Neural progenitor cell (in vitro differentiated cells): ENCODE measurements around the gene KCTD14. TPM values are rescaled to one million over a fixed set of nuclear protein-coding genes. Genes with fewer than 3 reads are reported as not detected.

Source experiments
- DNase-seq: peaks from one replicate; pipeline ENCODE4 v3.0.0-alpha.2; 2016; ENCODE audit warnings: low spot score
- H2AFZ ChIP-seq: fragments of 200-600 bp; sonication (generic); replicated peaks from 2 replicates; pipeline ENCODE4 v1.6.1; 2016; ENCODE audit warnings: antibody characterized with exemption
- H3F3A ChIP-seq: fragments of 200-600 bp; sonication (generic); 2 replicates; pipeline ENCODE4 v1.6.1; 2016; ENCODE audit warnings: antibody characterized with exemption, low read depth
- H3K27ac ChIP-seq: fragments of 200-600 bp; sonication (generic); 2 replicates; pipeline ENCODE4 v1.5.1; 2016; ENCODE audit warnings: mild to moderate bottlenecking
- H3K27me3 ChIP-seq: fragments of 200-600 bp; sonication (generic); 2 replicates; pipeline ENCODE4 v1.6.1; 2016; ENCODE audit warnings: mild to moderate bottlenecking, moderate library complexity
- H3K36me3 ChIP-seq: fragments of 200-600 bp; sonication (generic); 2 replicates; pipeline ENCODE4 v1.5.1; 2016
- H3K4me1 ChIP-seq: fragments of 200-600 bp; sonication (generic); 2 replicates; pipeline ENCODE4 v1.6.1; 2016; ENCODE audit warnings: mixed run types
- H3K4me2 ChIP-seq: fragments of 200-600 bp; sonication (generic); 2 replicates; pipeline ENCODE4 v1.6.1; 2016
- H3K4me3 ChIP-seq: fragments of 200-600 bp; sonication (generic); 2 replicates; pipeline ENCODE4 v1.5.1; 2016
- H3K79me2 ChIP-seq: fragments of 200-600 bp; sonication (generic); 2 replicates; pipeline ENCODE4 v1.6.1; 2016; ENCODE audit warnings: low read depth
- H3K9ac ChIP-seq: fragments of 200-600 bp; sonication (generic); 2 replicates; pipeline ENCODE4 v1.6.1; 2016
- H3K9me3 ChIP-seq: fragments of 200-600 bp; sonication (generic); 2 replicates; pipeline ENCODE4 v1.5.1; 2016; ENCODE audit warnings: low read depth
- H4K20me1 ChIP-seq: fragments of 200-600 bp; sonication (generic); 2 replicates; pipeline ENCODE4 v1.6.1; 2016; ENCODE audit warnings: low read depth
- H3K27ac Mint-ChIP-seq: 3 replicates; pipeline ENCODE4 v1.8.0; 2021; ENCODE audit warnings: mixed read lengths
- H3K27me3 Mint-ChIP-seq: 2 replicates; pipeline ENCODE4 v1.8.0; 2022; ENCODE audit warnings: low read depth, mild to moderate bottlenecking, inconsistent platforms, moderate library complexity, mixed read lengths; ENCODE audit not compliant: insufficient read depth
- H3K36me3 Mint-ChIP-seq: 3 replicates; pipeline ENCODE4 v1.8.0; 2021; ENCODE audit warnings: mixed read lengths
- H3K4me1 Mint-ChIP-seq: 3 replicates; pipeline ENCODE4 v1.8.0; 2021; ENCODE audit warnings: mixed read lengths
- H3K4me3 Mint-ChIP-seq: 3 replicates; pipeline ENCODE4 v1.8.0; 2021; ENCODE audit warnings: mild to moderate bottlenecking, moderate library complexity, mixed read lengths
- H3K9me3 Mint-ChIP-seq: 3 replicates; pipeline ENCODE4 v1.8.0; 2020; ENCODE audit warnings: mixed read lengths
- CTCF ChIP-seq: fragments of 200-600 bp; sonication (generic); IDR thresholded peaks from 2 replicates; pipeline ENCODE4 v1.5.1; 2017; ENCODE audit warnings: antibody characterized with exemption, mild to moderate bottlenecking
- EZH2 ChIP-seq: fragments of 200-600 bp; sonication (generic); IDR thresholded peaks from 2 replicates; pipeline ENCODE4 v1.6.1; 2017; ENCODE audit warnings: antibody characterized with exemption, mild to moderate bottlenecking, moderate library complexity
- EZH2phosphoT487 ChIP-seq: fragments of 200-600 bp; sonication (generic); IDR thresholded peaks from 2 replicates; pipeline ENCODE4 v1.6.1; 2017; ENCODE audit warnings: antibody characterized with exemption
- total RNA-seq: library from RNA; depleted of rRNA; stranded (reverse); fragments of >200 nt; gene quantifications from 2 replicates; pipeline ENCODE4 v1.2.3, GENCODE V29; 2015; ENCODE audit warnings: low replicate concordance

Gene KCTD14
- total RNA-seq, 1 donor from 2014 or later, result 5.3 TPM

DNA sequence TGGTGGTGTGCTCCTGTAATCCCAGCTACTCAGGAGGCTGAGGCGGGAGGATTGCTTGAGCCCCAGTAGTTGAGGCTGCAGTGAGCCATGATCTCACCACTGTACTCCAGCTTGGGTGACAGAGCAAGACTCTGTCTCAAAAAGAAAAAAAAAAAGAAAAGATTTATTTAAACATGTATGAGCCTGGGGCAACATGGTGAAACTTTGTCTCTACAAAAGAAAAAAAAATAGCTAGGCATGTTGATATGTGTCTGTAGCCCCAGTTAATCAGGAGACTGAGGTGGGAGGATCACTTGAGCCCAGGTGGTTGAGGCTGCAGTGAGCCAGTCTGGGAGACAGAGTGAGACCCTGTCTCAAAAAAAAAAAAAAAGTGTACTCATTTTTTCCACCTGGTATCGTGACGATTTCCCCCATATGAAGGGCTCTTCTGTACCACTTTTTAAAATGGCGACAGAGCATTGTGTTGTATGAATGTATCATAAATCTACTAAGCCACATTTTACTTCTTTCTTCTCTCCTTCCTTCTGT is 16.4 kb upstream of the KCTD14 start:
- Histone ChIP-seq H3K4me2 (no peak overlapping the region), H3K4me3 (no peak overlapping the region), H2AFZ (no peak overlapping the region), H3K79me2 (no peaks in the 10 kb centered on the region), H3F3A (no peaks in the 10 kb centered on the region), H3K27me3 (no peaks in the 10 kb centered on the region), H3K9ac (no peak overlapping the region), H3K27ac (no peak overlapping the region), H3K36me3 (no peaks in the 10 kb centered on the region), H4K20me1 (no peaks in the 10 kb centered on the region), H3K4me1 (peaks cover 4% of the 10 kb centered on the region), H3K9me3 (no peaks in the 10 kb centered on the region)
- H3K36me3 Mint-ChIP-seq, result peaks cover 2% of the 10 kb centered on the region
- peaks cover 10% of the 10 kb centered on the region for H3K4me1 Mint-ChIP-seq
- no peaks in the 10 kb centered on the region for H3K9me3 Mint-ChIP-seq
- peaks cover 5% of the 10 kb centered on the region for H3K27me3 Mint-ChIP-seq
- no peak for DNase-seq
- H3K27ac Mint-ChIP-seq, result no peak overlapping the region
- H3K4me3 Mint-ChIP-seq, result no peak overlapping the region
- no peak for TF ChIP-seq EZH2phosphoT487
- no peak for TF ChIP-seq EZH2
- TF ChIP-seq CTCF, result no peak

DNA sequence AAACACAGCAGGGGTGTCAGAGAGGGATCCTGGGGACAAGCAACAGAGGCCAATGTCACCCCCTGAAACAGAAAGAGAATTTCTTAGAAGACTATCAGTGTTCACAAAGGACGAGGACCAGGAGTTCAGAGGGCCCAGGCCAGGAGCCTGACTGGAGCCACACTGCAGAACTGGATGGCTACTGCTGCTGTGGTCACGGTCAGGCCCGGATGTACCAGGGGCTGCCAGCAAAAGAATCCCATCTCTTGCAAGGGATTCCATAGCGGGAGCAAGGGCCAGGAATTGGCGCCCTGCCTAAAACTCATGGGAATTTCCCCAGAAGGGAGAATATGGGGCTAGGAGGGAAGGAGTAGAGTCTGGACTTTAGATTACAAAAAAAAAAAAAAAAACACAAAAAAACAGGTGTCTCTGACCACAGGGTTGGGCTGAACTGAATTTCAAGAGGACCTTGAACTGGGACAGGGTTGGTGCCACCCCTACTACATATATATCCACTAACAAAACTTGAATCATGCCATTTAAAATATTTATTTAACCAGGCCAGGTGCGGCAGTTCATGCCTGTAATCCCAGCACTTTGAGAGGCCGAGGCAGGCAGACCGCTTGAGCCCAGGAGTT is 15.7 kb upstream of the KCTD14 start:
- H3K27ac Mint-ChIP-seq, result no peak overlapping the region
- peaks cover 10% of the 10 kb centered on the region for H3K4me1 Mint-ChIP-seq
- Histone ChIP-seq H3K4me1 (peaks cover 4% of the 10 kb centered on the region), H3K4me2 (no peak overlapping the region), H3F3A (no peaks in the 10 kb centered on the region), H3K9ac (no peak overlapping the region), H3K27ac (no peak overlapping the region), H3K9me3 (no peaks in the 10 kb centered on the region), H3K27me3 (no peaks in the 10 kb centered on the region), H3K4me3 (no peak overlapping the region), H3K36me3 (no peaks in the 10 kb centered on the region), H3K79me2 (no peaks in the 10 kb centered on the region), H4K20me1 (no peaks in the 10 kb centered on the region), H2AFZ (no peak overlapping the region)
- TF ChIP-seq CTCF (no peak), EZH2 (no peak), EZH2phosphoT487 (no peak)
- DNase-seq, result no peak
- no peak overlapping the region for H3K4me3 Mint-ChIP-seq
- peaks cover 5% of the 10 kb centered on the region for H3K27me3 Mint-ChIP-seq
- H3K36me3 Mint-ChIP-seq, result peaks cover 2% of the 10 kb centered on the region
- no peaks in the 10 kb centered on the region for H3K9me3 Mint-ChIP-seq

DNA sequence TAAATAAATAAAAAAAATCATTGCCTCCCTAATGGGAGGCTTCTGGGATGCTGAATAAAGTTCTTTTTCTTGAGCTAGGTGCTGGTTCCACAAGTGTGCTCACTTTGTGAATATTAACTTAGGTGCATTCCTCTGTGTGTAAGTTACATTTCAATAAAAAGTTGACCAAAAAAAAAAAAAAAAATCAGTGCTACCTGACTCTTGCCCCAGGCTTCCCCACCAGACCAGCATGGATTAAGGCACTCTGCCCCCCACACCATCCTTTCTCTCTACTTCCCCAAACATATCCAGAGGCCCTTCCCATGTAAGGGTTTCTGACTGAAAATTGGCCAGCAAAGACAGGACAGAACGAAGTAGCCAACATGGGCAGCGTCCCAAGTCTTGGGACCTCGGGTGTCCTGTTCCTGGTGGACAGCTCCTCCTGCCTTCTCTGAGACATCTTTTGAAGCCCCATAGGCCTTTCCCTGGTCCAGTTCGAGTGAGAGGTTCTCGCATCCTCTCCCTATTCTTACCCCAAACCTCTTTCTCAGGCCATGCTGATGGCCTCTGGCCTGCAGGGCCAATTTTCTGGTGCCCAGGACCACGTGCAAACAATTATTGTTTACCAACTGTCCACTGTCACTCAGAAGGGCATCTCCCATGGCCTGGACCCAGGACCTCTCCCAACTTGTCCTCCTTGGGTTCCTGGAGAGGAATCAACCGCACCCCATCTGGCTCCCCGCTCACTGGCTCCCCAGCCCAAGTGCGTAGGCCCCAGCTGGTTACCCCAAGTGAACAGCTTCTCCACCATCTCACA is 14.9 kb upstream of the KCTD14 start:
- H3F3A ChIP-seq, result no peaks in the 10 kb centered on the region
- H3K9me3 Mint-ChIP-seq, result no peaks in the 10 kb centered on the region
- H3K27me3 ChIP-seq, result no peaks in the 10 kb centered on the region
- H3K9me3 ChIP-seq, result no peaks in the 10 kb centered on the region
- H3K4me1 Mint-ChIP-seq, result peaks cover 6% of the 10 kb centered on the region
- no peak overlapping the region for H3K4me3 ChIP-seq
- peaks cover 2% of the 10 kb centered on the region for H3K36me3 Mint-ChIP-seq
- peaks cover 2% of the 10 kb centered on the region for H3K27me3 Mint-ChIP-seq
- H3K4me1 ChIP-seq, result peaks cover 4% of the 10 kb centered on the region
- H3K27ac ChIP-seq, result no peak overlapping the region
- H2AFZ ChIP-seq, result no peak overlapping the region
- peak overlapping the region; percentile 67 for H3K27ac Mint-ChIP-seq
- H3K4me3 Mint-ChIP-seq, result no peak overlapping the region
- no peak overlapping the region for H3K4me2 ChIP-seq
- no peaks in the 10 kb centered on the region for H4K20me1 ChIP-seq
- H3K9ac ChIP-seq, result no peak overlapping the region
- no peak for TF ChIP-seq EZH2
- no peaks in the 10 kb centered on the region for H3K36me3 ChIP-seq
- H3K79me2 ChIP-seq, result no peaks in the 10 kb centered on the region
- DNase-seq, result no peak

DNA sequence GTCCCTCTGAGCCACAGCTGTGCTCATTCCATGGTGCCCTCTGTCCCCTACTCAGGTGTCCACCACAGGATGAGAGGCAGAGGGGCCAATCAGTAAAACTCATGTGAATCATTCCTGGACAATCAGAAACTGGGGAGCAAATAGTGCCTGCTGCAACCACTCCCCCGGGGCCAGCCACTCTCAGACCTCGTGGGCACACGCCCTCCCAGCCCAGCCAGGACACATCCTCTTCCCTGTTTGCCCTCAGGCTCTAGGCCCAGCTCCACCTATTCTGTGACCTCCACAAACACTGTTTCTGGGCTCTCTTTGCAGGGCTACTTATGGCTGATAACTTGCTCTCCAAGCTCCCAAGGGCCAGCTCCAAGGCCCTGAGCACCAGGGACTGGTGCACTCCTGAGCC is 14.0 kb upstream of the KCTD14 start:
- no peak overlapping the region for H3K27ac ChIP-seq
- DNase-seq, result no peak
- H3K9me3 ChIP-seq, result no peaks in the 10 kb centered on the region
- Mint-ChIP-seq H3K4me1 (peaks cover 6% of the 10 kb centered on the region), H3K36me3 (peaks cover 2% of the 10 kb centered on the region), H3K27me3 (peaks cover 2% of the 10 kb centered on the region), H3K27ac (no peak overlapping the region), H3K4me3 (no peak overlapping the region), H3K9me3 (no peaks in the 10 kb centered on the region)
- H3K27me3 ChIP-seq, result no peaks in the 10 kb centered on the region
- no peak overlapping the region for H3K9ac ChIP-seq
- no peaks in the 10 kb centered on the region for H3K36me3 ChIP-seq
- no peaks in the 10 kb centered on the region for H3F3A ChIP-seq
- H3K79me2 ChIP-seq, result no peaks in the 10 kb centered on the region
- no peak for TF ChIP-seq CTCF
- TF ChIP-seq EZH2, result no peak
- TF ChIP-seq EZH2phosphoT487, result no peak
- peaks cover 4% of the 10 kb centered on the region for H3K4me1 ChIP-seq
- no peaks in the 10 kb centered on the region for H4K20me1 ChIP-seq
- no peak overlapping the region for H3K4me3 ChIP-seq
- no peak overlapping the region for H3K4me2 ChIP-seq
- no peak overlapping the region for H2AFZ ChIP-seq
